Limb (tissue), 2 donors: ENCODE data around the gene CLEC16A.
"Not testable (repeated sequence)": the region's sequence is repeated elsewhere in the genome, so short reads cannot be mapped to it uniquely, and the experiment has no call there.

Source experiments
- DNase-seq, 2 donors: peaks; one replicate each; pipeline ENCODE4 v3.0.0-alpha.2; 2016; ENCODE audit errors: extremely low spot score in 2 of 2

The CLEC16A gene

GRCh38 chr16:10966129-10966528, 21.8 kb downstream of the CLEC16A start:
- no peak for DNase-seq

- not testable (repeated sequence) for DNase-seq
Observed at GRCh38 chr16:10966559-10966958, 22.2 kb downstream of the CLEC16A start.

GRCh38 chr16:10967986-10968385, 23.6 kb downstream of the CLEC16A start:
- no peak for DNase-seq

- DNase-seq = no peak
Observed at GRCh38 chr16:10968498-10968897, 24.1 kb downstream of the CLEC16A start.

GRCh38 chr16:10969615-10970014, 25.3 kb downstream of the CLEC16A start:
- no peak for DNase-seq

GRCh38 chr16:10970065-10970464, 25.7 kb downstream of the CLEC16A start:
- no peak for DNase-seq

- peak; percentile 59 to 90 for DNase-seq
Observed at GRCh38 chr16:10971560-10971961, 27.2 kb downstream of the CLEC16A start.

GRCh38 chr16:10972108-10972818, 27.9 kb downstream of the CLEC16A start:
- DNase-seq = no peak

GRCh38 chr16:10972819-10973464, 28.6 kb downstream of the CLEC16A start:
- DNase-seq = no peak

GRCh38 chr16:10976634-10977033, 32.3 kb downstream of the CLEC16A start:
- peak in 1 of 2 donors; percentile 54 for DNase-seq

- DNase-seq = no peak
Observed at GRCh38 chr16:10978124-10978523, 33.8 kb downstream of the CLEC16A start.

GRCh38 chr16:10978871-10979446, 34.6 kb downstream of the CLEC16A start:
- DNase-seq = no peak

- peak; percentile 58 to 72 for DNase-seq
Observed at GRCh38 chr16:10979717-10980601, 35.6 kb downstream of the CLEC16A start.

- DNase-seq = peak in 1 of 2 donors; percentile 34
Observed at GRCh38 chr16:10980813-10981212, 36.4 kb downstream of the CLEC16A start.

GRCh38 chr16:10981697-10982216, 37.4 kb downstream of the CLEC16A start:
- DNase-seq = no peak

GRCh38 chr16:10982465-10983150, 38.2 kb downstream of the CLEC16A start:
- DNase-seq = no peak

- DNase-seq = no peak
Observed at GRCh38 chr16:10983159-10983558, 38.8 kb downstream of the CLEC16A start.

GRCh38 chr16:10984509-10984908, 40.1 kb downstream of the CLEC16A start:
- no peak for DNase-seq

GRCh38 chr16:10987361-10988163, 43.2 kb downstream of the CLEC16A start:
- no peak for DNase-seq

GRCh38 chr16:10988164-10988803, 43.9 kb downstream of the CLEC16A start:
- DNase-seq = no peak
